Erythroblast (primary cell): ENCODE data around the gene FTO.

Experiments used
- GATA1 ChIP-seq: IDR thresholded peaks from 2 replicates; pipeline ENCODE4 v1.6.1; 2011; ENCODE audit warnings: low read depth, mild to moderate bottlenecking, control low read depth, low read length, moderate library complexity
- POLR2A ChIP-seq: IDR thresholded peaks from 2 replicates; pipeline ENCODE4 v1.6.1; 2011; ENCODE audit warnings: mild to moderate bottlenecking, low read length

GRCh38 chr16:54191163-54191562, 487.2 kb downstream of the FTO start:
- TF ChIP-seq POLR2A (no peak), GATA1 (no peak)
